GM18868 (cell line): ENCODE measurements around the gene ZFPM1.

Experiments
- ATAC-seq: cut with Tn5 transposase; IDR thresholded peaks from one replicate; pipeline ENCODE4 v1.9.1; 2021; ENCODE audit warnings: mild to moderate bottlenecking, moderate library complexity; ENCODE audit not compliant: unreplicated experiment

The ZFPM1 gene

GRCh38 chr16:88433632-88434352 is 19.3 kb upstream of the ZFPM1 start:
- no peak for ATAC-seq

GRCh38 chr16:88434353-88434690 is 18.8 kb upstream of the ZFPM1 start:
- ATAC-seq = no peak

- no peak for ATAC-seq
Observed at GRCh38 chr16:88434746-88435145, 18.3 kb upstream of the ZFPM1 start.

GRCh38 chr16:88435437-88436355 is 17.4 kb upstream of the ZFPM1 start:
- ATAC-seq = no peak

GRCh38 chr16:88436796-88437195 is 16.3 kb upstream of the ZFPM1 start:
- no peak for ATAC-seq

- ATAC-seq = no peak
Observed at GRCh38 chr16:88437367-88437964, 15.6 kb upstream of the ZFPM1 start.

GRCh38 chr16:88438084-88438870 is 14.8 kb upstream of the ZFPM1 start:
- ATAC-seq = no peak

GRCh38 chr16:88439016-88439415 is 14.1 kb upstream of the ZFPM1 start:
- no peak for ATAC-seq

- ATAC-seq = no peak
Observed at GRCh38 chr16:88439706-88440105, 13.4 kb upstream of the ZFPM1 start.

- ATAC-seq = no peak
Observed at GRCh38 chr16:88440111-88440510, 13.0 kb upstream of the ZFPM1 start.

- ATAC-seq = no peak
Observed at GRCh38 chr16:88440686-88441405, 12.2 kb upstream of the ZFPM1 start.

- no peak for ATAC-seq
Observed at GRCh38 chr16:88441460-88441859, 11.6 kb upstream of the ZFPM1 start.

GRCh38 chr16:88442383-88442726 is 10.7 kb upstream of the ZFPM1 start:
- ATAC-seq = no peak

- ATAC-seq = no peak
Observed at GRCh38 chr16:88442727-88443576, 10.1 kb upstream of the ZFPM1 start.

- ATAC-seq = no peak
Observed at GRCh38 chr16:88444826-88445582, 8.1 kb upstream of the ZFPM1 start.

- ATAC-seq = no peak
Observed at GRCh38 chr16:88445583-88445960, 7.5 kb upstream of the ZFPM1 start.

GRCh38 chr16:88446061-88446460 is 7.0 kb upstream of the ZFPM1 start:
- ATAC-seq = no peak

GRCh38 chr16:88446736-88447135 is 6.3 kb upstream of the ZFPM1 start:
- no peak for ATAC-seq

GRCh38 chr16:88447881-88448280 is 5.2 kb upstream of the ZFPM1 start:
- ATAC-seq = no peak
